T-helper 22 cell (primary cell): ENCODE results near the gene ASMTL.

Source experiments
- DNase-seq: peaks from one replicate; pipeline ENCODE4 v3.0.0-alpha.2; 2020; ENCODE audit warnings: low read depth

The ASMTL gene

DNA sequence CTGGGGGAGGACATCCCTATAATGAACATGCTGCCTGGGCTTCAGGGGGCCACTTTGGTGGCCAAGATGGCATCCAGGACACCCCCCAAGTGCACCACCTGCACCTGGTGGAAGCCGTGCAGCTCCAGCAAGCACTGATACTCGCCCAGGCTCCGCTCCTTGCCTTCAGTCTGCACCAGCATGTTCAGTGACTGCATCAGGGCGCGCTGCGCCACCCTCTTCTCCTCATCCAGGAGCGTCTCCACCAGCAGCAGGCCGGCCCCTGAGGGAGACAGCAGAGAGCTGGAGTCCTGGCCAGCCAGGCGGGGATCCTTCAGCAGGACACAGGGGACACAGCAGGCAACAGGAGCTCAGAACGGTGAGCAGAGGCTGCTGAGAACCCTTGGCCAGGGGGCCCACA lies 49.5 kb downstream of the ASMTL start:
- DNase-seq, result no peak

DNA sequence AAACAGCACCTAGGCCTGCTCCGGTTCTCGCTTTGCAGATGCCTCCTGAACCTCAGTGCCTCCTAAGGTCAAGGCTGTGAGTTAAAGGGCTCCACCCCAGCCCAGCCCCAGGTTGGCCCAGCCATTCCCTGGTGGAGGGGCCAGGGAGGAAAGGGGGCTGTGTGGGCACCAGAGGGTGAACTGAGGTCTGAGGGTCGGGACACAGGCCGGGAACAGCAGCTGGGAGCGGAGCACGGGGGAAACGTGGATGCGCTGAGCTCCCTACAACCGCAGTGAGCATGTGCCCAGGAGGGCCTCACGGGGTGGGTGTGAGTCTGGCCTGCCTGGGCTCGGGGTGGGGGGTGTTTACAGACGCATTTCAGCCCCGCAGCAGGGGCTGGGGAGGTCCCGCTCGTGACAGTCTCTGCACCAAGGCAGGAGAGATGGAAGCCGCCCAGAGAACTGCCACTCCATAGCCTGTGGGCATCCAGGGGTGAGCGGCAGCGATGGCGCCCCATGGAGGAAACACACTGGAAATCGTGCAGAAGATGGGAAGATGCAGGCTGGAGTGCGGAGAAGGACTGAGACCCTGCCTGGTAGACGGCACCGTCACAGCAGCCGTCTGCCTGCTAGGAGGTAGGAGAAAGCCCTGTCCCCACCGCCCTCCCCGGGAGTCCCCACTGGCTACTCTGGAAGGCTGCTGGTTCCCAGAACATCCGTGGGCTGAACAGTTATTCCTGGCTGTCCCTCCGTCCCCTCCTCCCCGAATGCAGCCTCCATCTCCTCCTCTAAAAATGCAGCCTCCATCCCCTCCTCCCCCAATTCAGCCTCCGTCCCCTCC lies 50.9 kb downstream of the ASMTL start:
- no peak for DNase-seq

GRCh38 chrX:1400742-1401471 lies 51.8 kb downstream of the ASMTL start:
- DNase-seq, result no peak

DNA sequence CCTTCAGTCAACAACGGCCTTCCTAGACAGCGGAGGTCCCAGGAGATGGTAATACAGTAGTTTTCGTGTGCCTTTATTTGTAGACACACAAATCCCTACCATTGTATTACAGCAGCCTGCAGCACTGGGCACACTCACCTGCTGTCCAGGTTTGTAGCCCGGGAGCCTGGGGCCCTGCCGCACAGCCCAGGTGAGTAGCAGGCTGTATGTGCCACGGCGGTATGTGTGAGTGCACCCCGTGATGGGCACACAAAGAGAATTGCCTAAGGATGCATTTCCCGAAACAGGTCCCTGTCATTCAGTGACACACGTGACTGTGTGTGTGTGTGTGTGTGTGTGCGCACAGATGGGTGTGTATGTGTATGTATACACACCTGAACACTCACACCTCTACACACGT lies 52.7 kb downstream of the ASMTL start:
- no peak for DNase-seq

GRCh38 chrX:1398431-1399340 lies 54.0 kb downstream of the ASMTL start:
- no peak for DNase-seq

DNA sequence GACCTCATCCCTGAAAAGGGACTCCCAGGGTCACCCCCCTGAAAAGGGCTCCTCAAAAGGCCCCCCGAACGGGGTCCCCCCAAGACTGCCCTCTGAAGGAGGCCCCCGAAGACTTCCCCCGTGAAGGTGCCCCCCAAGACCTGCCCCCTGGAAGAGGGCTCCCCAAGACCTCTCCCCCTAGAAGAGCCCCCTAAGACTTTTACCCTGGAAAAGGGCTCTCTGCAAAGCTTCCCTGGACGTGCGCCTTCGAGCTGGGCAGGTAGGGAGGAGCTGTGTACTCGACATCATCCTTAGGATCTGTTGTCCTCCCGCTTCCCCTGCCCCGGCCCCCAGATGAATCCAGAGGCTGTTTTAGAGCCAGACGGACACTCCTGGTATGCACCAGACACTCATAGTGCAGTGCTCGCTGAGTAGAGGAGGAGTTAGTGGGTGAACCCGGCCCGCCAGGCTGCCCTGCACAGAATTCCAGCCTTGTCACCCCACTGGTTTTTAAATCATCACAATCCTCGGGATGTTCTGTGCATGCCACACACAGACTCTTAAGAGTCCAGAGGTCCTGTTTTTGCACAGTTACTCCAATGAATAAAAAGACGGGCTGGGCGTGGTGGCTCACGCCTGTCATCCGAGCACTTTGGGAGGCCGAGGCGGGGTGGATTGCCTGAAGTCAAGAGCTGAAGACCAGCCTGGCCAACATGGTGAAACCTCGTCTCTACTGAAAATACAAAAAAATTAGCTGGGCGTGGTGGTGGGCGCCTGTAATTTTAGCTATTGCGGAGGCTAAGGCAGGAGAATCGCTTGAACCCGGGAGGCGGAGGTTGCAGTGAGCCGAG lies 55.1 kb downstream of the ASMTL start:
- no peak for DNase-seq

DNA sequence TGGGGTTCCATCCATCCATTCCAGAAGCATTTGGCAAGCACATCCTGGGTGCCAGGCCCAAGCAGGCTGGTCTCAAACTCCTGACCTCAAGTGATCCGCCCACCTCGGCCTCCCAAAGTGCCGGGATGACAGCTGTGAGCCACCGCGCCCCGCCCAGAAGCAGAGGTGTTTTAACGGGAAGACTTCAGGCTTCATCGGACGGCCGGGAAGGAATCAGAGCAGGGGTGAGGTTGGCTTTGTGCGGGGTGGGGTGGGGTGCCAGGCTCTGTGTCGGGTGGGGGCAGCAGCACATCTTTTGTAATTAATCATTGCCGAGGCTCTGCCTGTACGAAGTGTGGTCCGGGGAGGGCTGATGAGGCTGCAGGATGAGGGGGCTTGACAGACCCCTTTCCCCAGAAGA lies 55.7 kb downstream of the ASMTL start:
- DNase-seq, result no peak

GRCh38 chrX:1395646-1396216 lies 57.0 kb downstream of the ASMTL start:
- no peak for DNase-seq

- no peak for DNase-seq
Observed at GRCh38 chrX:1394731-1395501, 57.8 kb downstream of the ASMTL start.

DNA sequence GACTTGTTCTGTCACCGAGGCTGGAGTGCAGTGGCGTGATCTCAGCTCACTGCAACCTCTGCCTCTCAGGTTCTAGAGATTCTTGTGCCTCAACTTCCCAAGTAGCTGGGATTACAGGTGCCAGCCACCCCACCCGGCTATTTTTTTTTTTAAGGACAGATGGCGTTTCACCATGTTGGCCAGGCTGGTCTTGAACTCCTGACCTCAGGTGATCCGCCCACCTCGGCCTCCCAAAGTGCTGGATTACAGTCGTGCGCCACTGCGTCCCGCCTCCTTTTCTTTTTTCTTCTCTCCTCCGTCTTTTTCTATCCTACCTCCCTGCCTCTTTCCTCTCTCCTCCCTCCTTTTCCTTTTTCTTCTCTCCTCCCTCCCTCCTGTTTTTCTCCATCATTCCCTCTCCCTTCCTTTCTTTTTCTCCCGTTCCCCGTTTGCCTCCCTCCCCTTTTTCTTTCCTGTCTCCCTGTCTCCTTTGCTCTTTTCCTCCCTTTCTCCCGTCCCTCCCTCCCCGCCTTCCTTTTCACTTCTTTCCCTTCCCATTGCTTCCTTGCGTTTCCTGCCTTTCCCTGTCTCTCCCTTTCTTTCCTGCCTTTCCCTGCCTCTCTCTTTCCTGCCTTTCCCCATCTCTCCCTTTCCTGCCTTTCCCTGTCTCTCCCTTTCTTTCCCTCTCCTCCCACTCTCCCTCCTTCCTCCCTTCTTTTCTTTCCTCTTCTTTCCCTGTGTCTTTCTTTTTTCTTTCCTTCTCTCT lies 58.7 kb downstream of the ASMTL start:
- no peak for DNase-seq

DNA sequence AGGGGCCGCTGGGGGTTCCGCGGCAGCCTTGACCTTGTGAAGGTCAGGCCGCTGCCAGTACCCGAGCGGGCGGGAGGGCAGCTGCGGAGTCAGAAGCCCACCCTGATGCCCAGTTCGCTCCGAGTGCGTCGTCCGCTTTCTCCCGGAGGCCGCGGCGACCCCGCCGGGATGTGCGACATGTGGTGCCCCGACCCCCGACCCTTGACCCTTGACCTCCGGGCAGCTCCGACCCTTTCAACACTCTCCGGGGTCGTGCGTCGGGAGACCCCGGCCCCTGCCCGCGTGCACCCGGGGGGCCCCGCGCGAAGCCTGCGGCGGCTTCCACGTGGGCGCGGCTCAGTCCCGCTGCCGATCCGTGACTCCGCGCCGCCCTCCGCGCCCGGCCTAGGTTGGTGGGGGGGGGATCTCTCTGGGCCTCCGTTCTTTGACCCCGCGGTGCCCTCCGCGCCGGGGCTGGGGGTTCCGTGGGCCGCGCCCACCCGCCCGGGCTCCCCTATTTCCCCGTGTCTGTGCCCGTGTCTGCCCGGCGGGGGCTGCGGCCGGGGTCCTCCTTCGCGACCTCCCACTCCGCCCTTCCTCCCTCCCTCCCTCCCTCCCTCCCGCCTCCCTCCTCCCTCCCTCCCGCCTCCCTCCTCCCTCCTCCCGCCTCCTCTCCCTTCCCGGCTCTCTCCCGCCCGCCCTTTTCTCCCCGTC lies 60.2 kb downstream of the ASMTL start:
- DNase-seq, result no peak

DNA sequence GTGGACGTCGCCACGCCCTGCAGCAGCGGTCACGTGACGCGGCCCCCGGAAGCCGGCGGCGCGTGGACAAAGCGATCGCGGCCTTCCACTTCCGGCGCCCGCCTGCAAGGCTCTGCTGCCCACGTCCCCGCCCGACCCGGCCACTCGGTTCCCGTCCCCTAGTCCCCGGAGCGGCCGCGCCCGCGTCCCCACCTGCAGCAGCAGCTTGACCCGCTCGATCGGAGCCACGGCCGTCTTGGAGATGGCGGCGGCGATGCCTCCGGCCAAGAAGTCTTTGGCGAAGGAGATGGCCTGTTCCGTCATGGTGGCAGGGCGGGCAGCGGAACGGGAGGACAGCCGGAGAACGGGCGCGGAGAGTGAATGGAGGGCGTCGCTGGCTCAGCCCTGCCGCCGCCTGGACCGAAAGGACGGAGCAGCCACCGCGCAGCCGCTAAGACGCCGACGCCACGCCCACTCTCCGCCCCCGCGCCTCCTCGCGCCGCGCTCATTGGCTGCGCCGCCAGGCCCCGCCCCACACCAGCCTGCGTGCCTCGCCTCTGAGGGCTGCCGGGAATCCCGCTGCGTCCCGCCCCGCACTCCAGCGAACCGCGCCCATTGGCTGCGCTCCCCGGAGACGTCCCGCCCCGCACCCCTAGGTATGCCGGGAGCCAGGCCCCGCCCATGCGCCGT lies 60.9 kb downstream of the ASMTL start, which contains the start of gene SLC25A6:
TSS of gene SLC25A6 (minus strand) at position 407 of the 669 bp plus-strand sequence. CDS start at position 303, 104 bp downstream.
- peak; percentile 97 for DNase-seq

- peak; percentile 82 for DNase-seq
Observed at GRCh38 chrX:1391370-1391706, 61.4 kb downstream of the ASMTL start.

GRCh38 chrX:1390621-1391369 lies 61.9 kb downstream of the ASMTL start:
- no peak for DNase-seq

DNA sequence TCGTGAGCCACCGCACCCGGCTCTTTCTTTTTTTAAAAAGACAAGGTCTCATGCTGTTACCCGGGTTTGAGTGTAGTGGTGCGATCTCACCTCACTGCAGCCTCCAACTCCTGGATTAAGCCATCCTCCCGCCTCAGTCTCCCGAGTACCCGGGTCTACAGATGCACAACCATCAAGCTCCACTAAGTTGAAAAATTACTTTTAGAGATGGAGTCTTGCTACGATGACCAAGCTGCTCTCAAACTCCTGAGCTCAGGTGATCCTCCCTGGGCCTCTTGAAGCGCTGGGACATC lies 62.8 kb downstream of the ASMTL start:
- no peak for DNase-seq

DNA sequence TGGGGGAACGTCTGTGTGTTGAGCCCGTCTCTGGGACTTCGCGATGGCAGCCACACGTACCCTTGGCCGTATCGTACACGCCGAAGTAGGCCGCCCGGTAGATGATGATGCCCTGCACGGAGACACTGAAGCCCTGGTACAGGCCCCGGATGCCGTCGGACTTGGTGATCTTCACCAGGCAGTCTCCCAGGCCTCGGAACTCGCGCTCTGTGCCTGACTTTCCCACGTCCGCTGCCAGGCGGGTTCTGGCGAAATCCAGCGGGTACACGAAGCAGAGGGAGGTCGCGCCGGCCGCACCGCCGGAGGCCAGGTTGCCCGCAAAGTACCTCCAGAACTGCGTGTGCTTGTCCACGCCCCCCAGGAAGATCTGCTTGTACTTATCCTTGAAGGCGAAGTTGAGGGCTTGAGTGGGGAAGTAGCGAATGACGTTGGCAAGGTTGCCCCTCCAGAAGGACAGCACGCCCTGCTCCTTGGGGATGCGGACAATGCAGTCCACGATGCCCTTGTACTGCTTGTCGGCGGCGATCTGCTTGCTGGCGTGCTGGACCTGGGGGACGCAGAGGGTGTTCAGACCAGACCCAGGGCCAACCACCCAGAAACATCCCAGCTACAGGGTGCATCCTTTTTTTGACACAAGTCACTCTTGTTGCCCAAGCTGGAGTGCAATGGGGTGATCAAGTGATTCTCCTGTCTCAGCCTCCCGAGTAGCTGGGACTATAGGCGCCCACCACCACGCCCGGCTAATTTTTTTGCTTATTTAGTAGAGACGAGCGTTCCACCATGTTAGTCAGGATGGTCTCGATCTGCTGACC lies 63.3 kb downstream of the ASMTL start:
- DNase-seq, result no peak

DNA sequence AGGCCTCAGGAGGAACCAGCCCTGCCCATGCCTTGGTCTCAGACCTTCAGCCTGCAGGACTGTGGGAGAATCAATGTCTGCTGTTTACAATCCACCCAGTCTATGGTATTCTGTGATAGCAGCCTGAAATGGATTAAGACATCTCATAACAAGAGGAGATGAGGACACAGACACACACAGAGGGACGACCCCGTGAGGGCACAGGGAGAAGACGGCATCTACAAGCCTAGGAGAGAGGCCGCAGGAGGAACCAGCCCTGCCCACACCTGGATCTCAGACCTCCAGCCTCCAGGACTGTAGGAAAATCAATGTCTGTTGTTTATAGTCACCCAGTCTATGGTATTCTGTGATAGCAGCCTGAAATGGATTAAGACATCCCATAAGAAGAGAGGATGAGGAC lies 64.1 kb downstream of the ASMTL start:
- DNase-seq, result no peak
